T-helper 9 cell (primary cell): ENCODE results near the gene XG.
"Not testable (repeated sequence)": the region's sequence is repeated elsewhere in the genome, so short reads cannot be mapped to it uniquely, and the experiment has no call there.

Experiments
- DNase-seq: peaks from one replicate; pipeline ENCODE4 v3.0.0-alpha.2; 2020
- total RNA-seq, 2 donors: gene quantifications; one replicate each; lab custom pipeline; 2026; lab: John Stamatoyannopoulos, UW

Gene XG
- 0 to 0.21 reads per million in 2 donors for total RNA-seq

- DNase-seq, result not testable (repeated sequence)
These were observed at the start of gene XG for GRCh38 chrX:2751874-2752300. Gene XG, plus strand, starts transcription at chrX:2752040. Its CDS starts 235 bp downstream, at chrX:2752275.

GRCh38 chrX:2703991-2704369 lies 47.9 kb upstream of the XG start:
- no peak for DNase-seq

GRCh38 chrX:2705046-2705832 lies 46.6 kb upstream of the XG start:
- no peak for DNase-seq

DNA sequence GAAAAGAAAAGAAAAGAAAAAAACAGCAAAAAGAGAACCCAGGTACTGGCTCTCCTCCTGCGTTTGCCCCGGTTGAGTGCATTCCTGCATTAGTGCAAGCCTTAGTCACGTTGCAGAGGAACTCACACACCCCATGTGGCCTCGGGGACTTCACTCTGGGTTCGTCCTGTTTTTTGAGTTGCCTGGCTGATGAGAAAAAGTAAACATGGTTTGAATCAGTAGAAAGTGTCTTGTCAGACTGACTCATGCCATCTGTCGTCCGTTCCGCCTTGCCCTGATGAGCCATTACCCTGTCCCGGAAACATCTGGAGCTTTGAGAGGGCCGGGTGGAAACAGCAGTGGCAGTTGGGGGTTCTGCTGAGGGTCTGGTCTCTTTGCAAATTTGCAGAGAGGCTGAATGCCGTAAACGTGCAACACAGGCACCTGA lies 44.5 kb upstream of the XG start:
- no peak for DNase-seq

- DNase-seq, result no peak
These were observed 43.8 kb upstream of the XG start for GRCh38 chrX:2708021-2708420.

GRCh38 chrX:2708592-2709188 lies 43.1 kb upstream of the XG start:
- no peak for DNase-seq

DNA sequence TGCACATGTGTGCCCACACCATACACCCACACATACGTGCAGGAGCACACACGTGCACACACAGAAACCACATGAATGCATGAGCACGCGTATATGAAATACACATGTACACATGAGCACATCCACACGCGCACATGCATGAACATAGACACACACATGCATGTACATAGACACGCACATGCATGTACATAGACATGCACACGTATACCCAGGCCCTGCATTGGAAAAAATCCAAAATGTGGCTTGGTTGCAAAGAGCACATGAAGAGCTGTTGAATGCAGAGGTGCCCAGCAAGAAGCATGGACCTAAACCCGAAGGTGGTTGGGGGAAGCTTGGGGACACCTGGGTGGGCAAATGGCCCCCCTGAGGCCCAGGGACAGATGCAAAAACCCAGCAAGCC lies 42.3 kb upstream of the XG start:
- DNase-seq, result no peak

DNA sequence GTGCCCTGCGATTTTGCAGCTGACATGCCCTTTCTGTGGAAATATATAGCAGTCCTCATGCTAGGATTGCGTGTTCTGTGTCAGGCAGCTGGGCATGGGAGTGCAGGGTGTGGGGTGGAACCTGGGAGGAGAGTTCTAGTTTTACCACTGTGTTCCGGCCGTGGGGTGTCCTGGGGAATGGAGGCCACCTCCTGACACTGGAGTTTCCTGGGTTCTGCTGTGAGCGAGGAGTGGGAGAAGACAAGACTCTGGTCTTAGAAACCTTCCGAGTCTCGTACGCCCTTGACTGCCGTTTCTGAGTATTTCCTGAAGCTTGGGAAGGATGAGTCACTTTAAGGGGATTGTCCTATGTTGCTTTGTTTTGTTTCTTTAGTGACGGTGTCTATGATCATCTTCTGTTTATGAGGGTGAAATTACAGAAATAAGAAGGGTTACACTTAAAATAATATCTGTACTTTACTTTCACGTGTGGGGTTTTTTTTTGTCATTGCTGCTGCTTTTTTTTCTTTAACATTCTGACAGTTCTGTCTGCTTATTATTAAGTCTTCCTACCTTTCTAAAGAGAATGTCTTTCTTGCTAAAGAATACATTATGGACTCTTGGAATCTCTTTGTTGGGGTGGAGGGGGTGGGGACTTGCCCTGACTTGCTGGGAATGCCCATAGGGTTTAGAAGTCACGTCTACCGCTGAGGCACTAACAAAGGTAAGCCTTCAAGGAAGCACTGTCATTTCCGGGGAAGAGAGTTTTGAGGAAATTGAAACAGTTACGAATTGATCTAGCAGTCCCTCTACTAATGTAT lies 41.6 kb upstream of the XG start:
- no peak for DNase-seq

- no peak for DNase-seq
These were observed 40.4 kb upstream of the XG start for GRCh38 chrX:2711441-2711840.

DNA sequence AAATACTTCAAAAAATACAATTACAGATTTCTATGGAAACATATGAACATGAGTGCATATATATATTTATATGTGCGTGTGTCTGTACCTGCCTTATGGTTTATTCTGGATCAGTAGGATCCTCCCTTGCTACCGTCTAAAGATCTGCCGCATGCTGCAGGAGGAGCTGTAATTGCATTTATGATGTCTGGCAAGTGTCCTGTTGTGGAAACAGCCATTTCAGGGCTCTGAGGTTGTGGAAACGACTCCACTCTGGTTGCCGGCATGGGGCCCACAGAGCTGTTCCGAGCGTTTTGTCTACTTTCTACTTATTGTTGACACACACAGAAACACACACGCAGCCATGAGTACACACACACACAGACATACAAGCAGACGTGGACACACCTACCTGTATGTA lies 39.4 kb upstream of the XG start:
- no peak for DNase-seq

GRCh38 chrX:2712890-2713840 lies 38.7 kb upstream of the XG start:
- DNase-seq, result no peak

DNA sequence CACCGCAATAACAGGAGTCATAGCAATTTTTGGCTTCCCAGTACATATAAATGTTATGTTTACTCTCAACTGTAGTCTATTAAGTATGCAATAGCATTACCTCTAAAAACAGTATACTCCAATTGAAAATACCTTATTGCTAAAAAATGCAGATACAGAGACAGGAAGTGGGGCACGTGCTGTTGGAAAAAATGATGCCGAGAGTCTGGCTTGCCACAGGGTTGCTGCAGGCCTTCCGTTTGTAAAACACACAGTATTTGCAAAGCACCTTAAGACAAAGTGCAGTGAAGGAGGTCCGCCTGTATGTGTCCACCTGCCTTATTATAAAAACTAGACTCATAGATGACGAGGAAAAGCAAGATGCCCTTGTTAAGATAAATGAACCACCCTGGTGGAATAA lies 37.3 kb upstream of the XG start:
- no peak for DNase-seq

DNA sequence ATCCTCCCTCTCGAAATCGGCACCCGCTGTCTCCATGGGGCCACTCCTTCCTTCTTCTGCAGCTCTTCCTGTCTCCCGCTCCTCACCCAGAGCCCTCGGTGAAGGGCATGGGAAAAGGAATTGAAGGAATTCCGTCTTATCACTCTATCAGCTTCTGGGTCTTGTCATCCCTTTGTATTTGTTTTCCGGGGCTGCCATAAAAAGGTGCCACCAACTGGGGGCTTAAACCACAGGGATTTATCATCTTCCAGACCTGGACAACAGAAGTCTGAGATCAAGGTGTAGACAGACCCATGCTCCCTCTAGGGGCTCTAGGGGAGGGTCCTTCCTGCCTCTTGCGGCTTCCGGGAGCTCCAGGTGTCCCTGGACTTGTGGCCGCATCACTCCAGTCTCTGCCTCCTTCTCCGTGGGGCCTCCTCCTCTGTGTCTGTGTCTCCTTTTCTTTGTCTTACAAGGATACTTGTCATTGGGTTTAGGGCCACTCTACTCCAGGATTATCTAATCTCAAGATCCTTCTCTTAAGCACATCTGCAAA lies 36.7 kb upstream of the XG start:
- DNase-seq, result no peak

DNA sequence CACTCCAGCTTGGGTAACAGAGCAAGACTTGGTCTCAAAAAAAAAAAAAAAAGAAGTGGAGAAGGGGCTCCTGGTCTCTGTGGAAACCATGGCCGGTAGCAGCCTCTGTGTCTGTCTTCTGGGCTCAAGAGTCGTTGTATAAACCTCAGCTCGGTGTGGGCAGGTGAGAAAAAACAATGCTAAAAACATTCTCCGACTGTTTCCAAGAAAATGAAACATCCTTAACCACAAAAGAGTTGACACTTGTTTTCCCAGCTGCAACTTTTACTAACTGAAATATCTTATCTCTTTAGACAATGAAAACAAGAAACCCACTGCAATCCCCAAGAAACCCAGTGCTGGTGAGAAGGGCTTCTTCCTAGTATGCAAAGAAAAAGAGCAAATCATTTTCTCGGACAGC lies 34.5 kb upstream of the XG start:
- DNase-seq, result no peak

DNA sequence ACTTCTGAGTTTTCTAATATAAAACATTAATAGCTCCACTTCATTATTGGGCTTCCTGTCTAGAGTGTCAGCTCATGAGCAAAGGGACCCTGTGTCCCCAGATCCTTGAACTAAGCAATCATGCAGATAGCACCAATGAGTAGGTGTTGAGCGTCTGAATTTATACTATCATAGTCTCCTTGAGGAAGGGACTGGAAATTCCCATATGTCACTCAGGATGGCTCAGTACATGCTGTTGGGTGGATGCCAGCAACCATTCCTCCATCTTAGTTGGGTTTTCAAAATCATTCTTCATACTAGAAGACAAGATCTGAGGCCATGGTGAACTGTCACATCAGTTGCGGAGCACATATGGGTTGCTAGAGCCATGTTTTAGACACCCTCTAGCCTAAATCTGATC lies 33.0 kb upstream of the XG start:
- DNase-seq, result no peak

- no peak for DNase-seq
These were observed 31.9 kb upstream of the XG start for GRCh38 chrX:2719774-2720447.

- DNase-seq, result no peak
These were observed 28.5 kb upstream of the XG start for GRCh38 chrX:2723286-2723879.

DNA sequence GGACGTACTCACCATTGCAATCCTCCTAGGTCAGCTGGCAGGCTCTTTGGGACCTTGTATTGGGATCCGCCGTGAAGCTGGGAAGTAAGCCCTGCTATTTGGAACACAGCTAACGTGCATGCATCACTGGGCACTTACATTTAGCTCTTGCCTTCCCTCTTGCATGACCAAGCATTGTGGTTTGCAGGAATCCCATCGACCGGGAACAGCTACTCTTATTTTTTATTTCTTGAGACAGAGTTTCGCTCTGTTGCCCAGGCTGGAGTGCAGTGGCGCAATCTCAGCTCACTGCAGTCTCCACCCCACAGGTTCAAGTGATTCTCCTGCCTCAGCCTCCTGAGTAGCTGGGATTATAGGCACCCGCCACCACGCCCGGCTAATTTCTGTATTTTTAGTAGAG lies 24.6 kb upstream of the XG start:
- DNase-seq, result not testable (repeated sequence)

GRCh38 chrX:2732076-2732475 lies 19.8 kb upstream of the XG start:
- no peak for DNase-seq

DNA sequence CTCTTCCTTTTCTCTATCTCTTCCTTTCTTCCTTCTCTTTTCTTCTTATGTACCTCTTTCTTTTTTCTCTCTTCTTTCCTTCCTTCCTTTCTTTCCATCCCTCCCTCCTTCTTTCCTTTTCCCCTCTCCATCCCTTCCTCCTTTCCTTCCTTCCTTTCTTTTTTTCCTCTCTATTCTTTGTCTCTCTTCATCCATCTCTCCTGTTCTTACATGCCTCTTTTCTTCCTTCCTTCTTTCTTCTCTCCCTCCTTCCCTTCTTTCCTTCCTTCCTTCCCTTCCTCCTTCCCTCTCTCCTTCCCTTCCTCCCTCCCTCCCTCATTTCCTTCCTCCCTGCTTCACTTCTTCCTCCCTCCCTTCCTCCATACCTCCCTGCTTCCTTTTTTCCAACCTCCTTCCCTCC lies 19.2 kb upstream of the XG start:
- no peak for DNase-seq

- no peak for DNase-seq
These were observed 18.6 kb upstream of the XG start for GRCh38 chrX:2733286-2733685.
